Sigmoid colon (tissue), 4 donors: ENCODE data around the gene SBK1.

Source experiments
- EP300 ChIP-seq, 4 donors: sonication (generic); formaldehyde crosslinking; IDR thresholded peaks; one replicate each; pipeline ENCODE4 v1.6.1; 2017; ENCODE audit warnings: antibody characterized with exemption in 4 of 4
- POLR2A ChIP-seq, 2 donors: fragments of 450-650 bp; IDR thresholded peaks; one replicate each; pipeline ENCODE4 v1.6.1; 2016; ENCODE audit warnings: antibody characterized with exemption in 2 of 2, mild to moderate bottlenecking in 2 of 2, moderate library complexity in 2 of 2
- POLR2AphosphoS5 ChIP-seq, 4 donors: sonication (generic); formaldehyde crosslinking; IDR thresholded peaks; one replicate each; pipeline ENCODE4 v1.6.1; 2017; ENCODE audit warnings: antibody characterized with exemption in 4 of 4
- TF ChIP-seq, protein P1 (sequence below), 4 experiments: fragments of 450-650 bp in 3 of 4; fragments of 200-600 bp in 1 of 4; IDR thresholded peaks; one replicate each; pipeline ENCODE4 v1.5.1; 2016 to 2019; ENCODE audit warnings: antibody characterized with exemption in 4 of 4, mild to moderate bottlenecking in 3 of 4, moderate library complexity in 2 of 4

DNA sequence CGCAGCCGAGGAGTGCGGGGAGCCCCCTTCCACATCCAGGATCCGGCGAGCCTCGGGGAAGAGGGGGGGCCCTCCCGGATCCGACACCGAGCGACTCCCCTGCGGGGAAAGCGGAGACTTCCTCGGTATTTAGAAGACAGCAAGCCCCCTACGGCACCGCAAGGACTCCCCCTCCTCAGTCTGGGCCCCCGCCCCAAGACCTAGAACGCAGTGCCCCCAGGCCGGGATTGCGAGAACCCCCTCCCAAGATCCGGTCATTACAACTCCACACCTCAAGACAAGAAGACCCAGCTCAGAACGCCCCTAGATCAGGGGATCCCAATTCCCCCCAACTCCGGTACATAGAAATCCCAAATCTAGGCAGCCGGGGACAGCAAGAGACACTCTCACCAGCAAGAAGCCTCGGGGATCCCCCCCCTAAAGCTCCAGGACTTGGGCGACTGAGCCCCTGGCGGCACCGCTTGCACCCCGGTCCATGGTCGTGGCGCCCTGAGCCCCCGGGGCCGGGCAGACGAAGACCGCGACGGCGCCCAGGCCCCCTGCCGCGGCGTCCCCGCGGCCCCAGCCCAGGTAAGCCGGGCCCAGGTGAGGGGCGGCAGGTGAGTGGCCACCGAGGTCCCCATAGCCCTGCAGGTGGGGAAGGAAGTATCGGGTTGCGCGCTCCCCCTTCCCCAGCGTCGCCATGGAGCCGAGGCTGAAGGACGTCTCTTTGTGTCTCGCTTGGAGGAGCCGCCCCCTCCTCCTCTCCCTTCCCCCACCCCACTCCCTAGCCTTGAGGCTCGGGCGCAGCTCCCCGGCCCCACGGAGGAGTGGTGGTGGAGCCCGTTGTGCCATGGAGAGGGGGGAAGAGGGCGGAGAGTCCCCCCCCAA, 641 bp downstream of the SBK1 start:
- TF ChIP-seq POLR2A (IDR thresholded peaks at IDR 0.05) (no peak), EP300 (IDR thresholded peaks at IDR 0.05) (no peak), POLR2AphosphoS5 (IDR thresholded peaks at IDR 0.05) (no peak)
- TF ChIP-seq, protein P1, sequence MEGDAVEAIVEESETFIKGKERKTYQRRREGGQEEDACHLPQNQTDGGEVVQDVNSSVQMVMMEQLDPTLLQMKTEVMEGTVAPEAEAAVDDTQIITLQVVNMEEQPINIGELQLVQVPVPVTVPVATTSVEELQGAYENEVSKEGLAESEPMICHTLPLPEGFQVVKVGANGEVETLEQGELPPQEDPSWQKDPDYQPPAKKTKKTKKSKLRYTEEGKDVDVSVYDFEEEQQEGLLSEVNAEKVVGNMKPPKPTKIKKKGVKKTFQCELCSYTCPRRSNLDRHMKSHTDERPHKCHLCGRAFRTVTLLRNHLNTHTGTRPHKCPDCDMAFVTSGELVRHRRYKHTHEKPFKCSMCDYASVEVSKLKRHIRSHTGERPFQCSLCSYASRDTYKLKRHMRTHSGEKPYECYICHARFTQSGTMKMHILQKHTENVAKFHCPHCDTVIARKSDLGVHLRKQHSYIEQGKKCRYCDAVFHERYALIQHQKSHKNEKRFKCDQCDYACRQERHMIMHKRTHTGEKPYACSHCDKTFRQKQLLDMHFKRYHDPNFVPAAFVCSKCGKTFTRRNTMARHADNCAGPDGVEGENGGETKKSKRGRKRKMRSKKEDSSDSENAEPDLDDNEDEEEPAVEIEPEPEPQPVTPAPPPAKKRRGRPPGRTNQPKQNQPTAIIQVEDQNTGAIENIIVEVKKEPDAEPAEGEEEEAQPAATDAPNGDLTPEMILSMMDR (IDR thresholded peaks at IDR 0.05): no peak
